Fibroblast of skin of right biceps (primary cell): ENCODE measurements around the gene ARHGAP26.
"Not testable (repeated sequence)": the region's sequence is repeated elsewhere in the genome, so short reads cannot be mapped to it uniquely, and the experiment has no call there.

Source experiments
- DNase-seq: peaks from one replicate; pipeline ENCODE4 v3.0.0-alpha.2; 2013

Gene ARHGAP26

GRCh38 chr5:142911775-142912174 lies 141.6 kb downstream of the ARHGAP26 start:
- DNase-seq: no peak

- no peak for DNase-seq
Observed at GRCh38 chr5:142913728-142914338, 143.7 kb downstream of the ARHGAP26 start.

- DNase-seq: no peak
Observed at GRCh38 chr5:142915038-142915437, 144.9 kb downstream of the ARHGAP26 start.

GRCh38 chr5:142915813-142916424 lies 145.7 kb downstream of the ARHGAP26 start:
- DNase-seq: peak; percentile 28

GRCh38 chr5:142918959-142919635 lies 148.9 kb downstream of the ARHGAP26 start:
- no peak for DNase-seq

GRCh38 chr5:142920849-142921612 lies 150.9 kb downstream of the ARHGAP26 start:
- DNase-seq: no peak

- DNase-seq: peak; percentile 53
Observed at GRCh38 chr5:142922223-142922952, 152.2 kb downstream of the ARHGAP26 start.

GRCh38 chr5:142924135-142924883 lies 154.1 kb downstream of the ARHGAP26 start:
- DNase-seq: peak; percentile 26

GRCh38 chr5:142925795-142926194 lies 155.6 kb downstream of the ARHGAP26 start:
- DNase-seq: peak; percentile 83

- no peak for DNase-seq
Observed at GRCh38 chr5:142926549-142926948, 156.4 kb downstream of the ARHGAP26 start.

GRCh38 chr5:142928999-142929398 lies 158.8 kb downstream of the ARHGAP26 start:
- not testable (repeated sequence) for DNase-seq

- peak; percentile 20 for DNase-seq
Observed at GRCh38 chr5:142929587-142929986, 159.4 kb downstream of the ARHGAP26 start.

GRCh38 chr5:142930395-142931110 lies 160.4 kb downstream of the ARHGAP26 start:
- DNase-seq: no peak

- no peak for DNase-seq
Observed at GRCh38 chr5:142931896-142932686, 161.9 kb downstream of the ARHGAP26 start.

GRCh38 chr5:142934051-142934762 lies 164.0 kb downstream of the ARHGAP26 start:
- DNase-seq: no peak

GRCh38 chr5:142935014-142935413 lies 164.8 kb downstream of the ARHGAP26 start:
- no peak for DNase-seq

GRCh38 chr5:142937374-142937773 lies 167.2 kb downstream of the ARHGAP26 start:
- no peak for DNase-seq

GRCh38 chr5:142938266-142938880 lies 168.2 kb downstream of the ARHGAP26 start:
- DNase-seq: no peak

- no peak for DNase-seq
Observed at GRCh38 chr5:142939006-142939405, 168.8 kb downstream of the ARHGAP26 start.
